Measurements from ENCODE around the gene ANXA3.

- TF ChIP-seq, protein P1, sequence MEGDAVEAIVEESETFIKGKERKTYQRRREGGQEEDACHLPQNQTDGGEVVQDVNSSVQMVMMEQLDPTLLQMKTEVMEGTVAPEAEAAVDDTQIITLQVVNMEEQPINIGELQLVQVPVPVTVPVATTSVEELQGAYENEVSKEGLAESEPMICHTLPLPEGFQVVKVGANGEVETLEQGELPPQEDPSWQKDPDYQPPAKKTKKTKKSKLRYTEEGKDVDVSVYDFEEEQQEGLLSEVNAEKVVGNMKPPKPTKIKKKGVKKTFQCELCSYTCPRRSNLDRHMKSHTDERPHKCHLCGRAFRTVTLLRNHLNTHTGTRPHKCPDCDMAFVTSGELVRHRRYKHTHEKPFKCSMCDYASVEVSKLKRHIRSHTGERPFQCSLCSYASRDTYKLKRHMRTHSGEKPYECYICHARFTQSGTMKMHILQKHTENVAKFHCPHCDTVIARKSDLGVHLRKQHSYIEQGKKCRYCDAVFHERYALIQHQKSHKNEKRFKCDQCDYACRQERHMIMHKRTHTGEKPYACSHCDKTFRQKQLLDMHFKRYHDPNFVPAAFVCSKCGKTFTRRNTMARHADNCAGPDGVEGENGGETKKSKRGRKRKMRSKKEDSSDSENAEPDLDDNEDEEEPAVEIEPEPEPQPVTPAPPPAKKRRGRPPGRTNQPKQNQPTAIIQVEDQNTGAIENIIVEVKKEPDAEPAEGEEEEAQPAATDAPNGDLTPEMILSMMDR (IDR thresholded peaks at IDR 0.05) = no peak
- no peak for TF ChIP-seq POLR2A (IDR thresholded peaks at IDR 0.05)
Observed at GRCh38 chr4:78609580-78609979, 58.0 kb downstream of the ANXA3 start.

All from stomach (tissue), 4 donors.